ENCODE results near the gene GLOD5. TPM values are rescaled to one million over a fixed set of nuclear protein-coding genes. Genes with fewer than 3 reads are reported as not detected.

The GLOD5 gene
- total RNA-seq, 4 donors from 2014 or later = 15.2 to 15.3 TPM; not detected in 2

GRCh38 chrX:48728653-48729052 is 32.9 kb upstream of the GLOD5 start:
- no peak overlapping the region for H3K27ac ChIP-seq
- no peaks in the 10 kb centered on the region for H3K36me3 ChIP-seq
- TF ChIP-seq CTCF (IDR thresholded peaks at IDR 0.05) = no peak
- TF ChIP-seq POLR2A (IDR thresholded peaks at IDR 0.05) = no peak
- H3K4me3 ChIP-seq = no peak overlapping the region
- no peaks in the 10 kb centered on the region for H3K27me3 ChIP-seq
- H3K9me3 ChIP-seq = no peaks in the 10 kb centered on the region
- no peak for DNase-seq
- H3K4me1 ChIP-seq = no peaks in the 10 kb centered on the region

- Histone ChIP-seq H3K4me3 (no peak overlapping the region), H3K36me3 (no peaks in the 10 kb centered on the region), H3K27me3 (no peaks in the 10 kb centered on the region), H3K27ac (no peak overlapping the region), H3K9me3 (no peaks in the 10 kb centered on the region), H3K4me1 (no peaks in the 10 kb centered on the region)
- DNase-seq = no peak
- TF ChIP-seq CTCF (IDR thresholded peaks at IDR 0.05) (no peak), POLR2A (IDR thresholded peaks at IDR 0.05) (no peak)
Observed at GRCh38 chrX:48736303-48736702, 25.2 kb upstream of the GLOD5 start.

- H3K4me1 ChIP-seq = no peaks in the 10 kb centered on the region
- no peaks in the 10 kb centered on the region for H3K27me3 ChIP-seq
- H3K9me3 ChIP-seq = no peaks in the 10 kb centered on the region
- peak overlapping the region in 2 of 4 donors; percentile 67 to 71 for H3K4me3 ChIP-seq
- H3K27ac ChIP-seq = no peak overlapping the region
- no peaks in the 10 kb centered on the region for H3K36me3 ChIP-seq
- no peak for DNase-seq
- TF ChIP-seq POLR2A (IDR thresholded peaks at IDR 0.05) = no peak
- TF ChIP-seq CTCF (IDR thresholded peaks at IDR 0.05) = no peak
Observed at GRCh38 chrX:48736878-48737212, 24.7 kb upstream of the GLOD5 start.

GRCh38 chrX:48737213-48737938 is 24.2 kb upstream of the GLOD5 start:
- peak; percentile 46 to 67 for TF ChIP-seq POLR2A (IDR thresholded peaks at IDR 0.05)
- TF ChIP-seq CTCF (IDR thresholded peaks at IDR 0.05) = no peak
- H3K27ac ChIP-seq = peak overlapping the region; percentile 72 to 96 (median 94)
- H3K36me3 ChIP-seq = no peaks in the 10 kb centered on the region
- H3K4me1 ChIP-seq = no peaks in the 10 kb centered on the region
- H3K27me3 ChIP-seq = no peaks in the 10 kb centered on the region
- peak; percentile 84 to 96 (median 87) for DNase-seq
- no peaks in the 10 kb centered on the region for H3K9me3 ChIP-seq
- peak overlapping the region; percentile 47 to 71 (median 60) for H3K4me3 ChIP-seq

- Histone ChIP-seq H3K4me1 (no peaks in the 10 kb centered on the region), H3K4me3 (peak overlapping the region; percentile 47 to 71 (median 60)), H3K27ac (peak overlapping the region; percentile 72 to 96 (median 94)), H3K36me3 (no peaks in the 10 kb centered on the region), H3K9me3 (no peaks in the 10 kb centered on the region), H3K27me3 (no peaks in the 10 kb centered on the region)
- no peak for TF ChIP-seq POLR2A (IDR thresholded peaks at IDR 0.05)
- TF ChIP-seq CTCF (IDR thresholded peaks at IDR 0.05) = no peak
- no peak for DNase-seq
Observed at GRCh38 chrX:48737940-48738339, 23.6 kb upstream of the GLOD5 start.

Data from Peyer's patch (tissue), 4 donors.